Activated T-helper 1 cell treated with anti-CD3 and anti-CD28 coated beads, Interleukin-2, amount 50 U/mL, for 16 hours (primary cell): Measurements from ENCODE around the gene IL15RA.
"Not testable (repeated sequence)": the region's sequence is repeated elsewhere in the genome, so short reads cannot be mapped to it uniquely, and the experiment has no call there.

ENCODE experiments used
- DNase-seq, 2 donors: peaks; one replicate each; pipeline ENCODE4 v3.0.0-alpha.2; 2020; ENCODE audit warnings: low read depth in 1 of 2, low spot score in 1 of 2

The IL15RA gene

GRCh38 chr10:5970527-5970926 is 6.8 kb downstream of the IL15RA start:
- no peak for DNase-seq

DNA sequence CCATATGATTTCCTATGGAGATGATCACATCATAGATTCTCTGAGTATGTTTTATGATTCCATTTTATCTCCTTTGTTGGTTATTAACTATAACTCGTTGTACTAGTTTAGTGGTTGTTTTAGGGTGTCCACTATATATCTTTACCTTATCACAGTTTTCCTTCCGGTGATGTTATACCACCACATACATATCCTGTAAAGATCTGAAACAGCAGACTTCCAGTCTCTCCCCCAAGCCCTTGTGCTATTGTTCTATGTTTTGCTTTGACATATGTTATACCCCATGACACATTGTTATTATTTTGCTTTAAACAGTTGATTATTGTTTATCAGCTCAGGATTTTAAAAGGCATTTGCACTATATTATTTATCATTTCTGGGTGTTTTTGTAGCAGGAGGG is 7.3 kb downstream of the IL15RA start:
- no peak for DNase-seq

DNA sequence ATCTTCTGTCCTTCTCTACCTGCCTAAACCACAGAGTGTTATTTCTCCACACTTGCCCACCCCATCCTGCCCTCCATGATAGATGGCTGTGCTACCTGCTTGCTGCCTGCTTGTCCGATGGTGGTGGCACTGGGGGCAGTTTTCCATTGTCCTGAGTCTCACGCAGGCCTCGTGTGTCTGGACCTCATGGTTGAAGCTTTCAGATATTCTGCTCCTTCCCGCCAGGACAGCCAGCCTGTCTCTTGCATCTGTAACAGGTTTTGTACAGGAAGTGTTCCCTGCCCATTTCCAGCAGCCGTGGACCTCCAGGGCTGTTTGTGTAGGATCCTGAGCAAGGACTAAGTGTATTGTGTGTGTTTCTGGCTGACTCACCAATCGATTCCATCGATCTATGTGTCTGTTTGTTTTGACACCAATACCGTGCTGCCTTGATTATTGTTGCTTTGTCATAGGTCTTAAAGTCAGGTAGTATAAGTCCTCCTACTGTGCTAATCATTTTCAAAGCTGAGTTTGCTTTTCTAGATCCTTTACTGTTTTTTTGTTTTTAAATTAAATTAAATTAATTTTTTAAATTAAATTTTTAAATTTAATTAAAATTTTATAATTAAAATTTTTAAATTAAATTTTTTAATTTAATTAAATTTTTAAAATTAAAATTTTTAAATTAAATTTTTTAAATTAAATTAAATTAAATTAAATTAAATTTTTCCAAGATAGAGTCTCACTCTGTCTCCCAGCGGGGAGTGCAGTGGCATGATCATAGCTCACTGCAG is 8.5 kb downstream of the IL15RA start:
- DNase-seq, result no peak

DNA sequence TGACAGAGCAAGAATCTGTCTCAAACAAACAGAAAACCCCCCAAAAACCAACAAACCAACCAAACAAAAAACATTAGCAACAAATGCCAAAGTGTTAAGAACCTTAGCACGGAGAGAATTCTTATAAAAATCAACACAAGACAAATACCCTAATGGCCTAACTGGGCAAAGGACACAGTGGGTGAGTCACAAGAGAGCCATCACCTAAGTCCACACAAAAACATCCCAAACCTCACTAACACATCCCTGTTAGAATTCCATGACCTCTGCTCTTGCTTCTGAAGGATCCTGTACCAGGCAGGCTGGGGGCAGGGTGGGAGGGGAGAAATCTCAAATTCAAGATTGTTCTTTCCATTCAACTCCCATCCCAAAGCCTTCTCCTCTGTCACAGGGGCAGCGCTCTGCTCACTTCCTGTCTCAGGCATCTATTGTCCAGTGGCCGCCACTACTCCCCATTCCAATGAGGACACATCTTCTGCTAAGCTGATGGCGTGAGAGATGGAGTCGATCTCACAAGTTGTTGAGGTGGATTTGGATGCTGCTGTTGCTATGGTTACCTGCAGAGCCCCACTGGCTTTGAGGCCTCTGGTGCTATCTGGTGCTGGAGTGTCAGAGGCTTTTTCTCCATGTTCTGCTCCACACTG is 9.2 kb downstream of the IL15RA start:
- no peak for DNase-seq

GRCh38 chr10:5965266-5965665 is 12.1 kb downstream of the IL15RA start:
- no peak for DNase-seq

- DNase-seq, result no peak
Measured at GRCh38 chr10:5964736-5965135, 12.6 kb downstream of the IL15RA start.

DNA sequence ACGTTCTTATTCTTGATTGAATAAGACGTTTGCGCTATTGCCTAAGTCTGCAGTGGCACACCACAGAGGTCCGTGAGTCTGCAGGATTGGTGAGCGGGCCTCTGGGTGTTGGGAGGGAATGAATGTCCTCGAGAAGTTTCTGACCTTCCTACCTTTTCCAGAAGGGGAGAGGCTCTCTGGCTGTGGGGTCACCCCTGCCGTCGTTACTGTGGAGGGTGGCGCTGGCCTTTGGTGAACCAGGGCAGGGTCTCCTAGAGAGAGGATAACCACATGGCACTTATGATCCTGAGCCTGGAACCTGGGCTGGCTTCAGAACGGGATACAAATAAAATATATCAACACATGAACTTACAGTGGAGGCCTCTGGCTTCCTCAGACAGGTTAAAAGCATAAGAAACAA is 13.8 kb downstream of the IL15RA start:
- no peak for DNase-seq

- no peak for DNase-seq
Measured at GRCh38 chr10:5963071-5963470, 14.3 kb downstream of the IL15RA start.

DNA sequence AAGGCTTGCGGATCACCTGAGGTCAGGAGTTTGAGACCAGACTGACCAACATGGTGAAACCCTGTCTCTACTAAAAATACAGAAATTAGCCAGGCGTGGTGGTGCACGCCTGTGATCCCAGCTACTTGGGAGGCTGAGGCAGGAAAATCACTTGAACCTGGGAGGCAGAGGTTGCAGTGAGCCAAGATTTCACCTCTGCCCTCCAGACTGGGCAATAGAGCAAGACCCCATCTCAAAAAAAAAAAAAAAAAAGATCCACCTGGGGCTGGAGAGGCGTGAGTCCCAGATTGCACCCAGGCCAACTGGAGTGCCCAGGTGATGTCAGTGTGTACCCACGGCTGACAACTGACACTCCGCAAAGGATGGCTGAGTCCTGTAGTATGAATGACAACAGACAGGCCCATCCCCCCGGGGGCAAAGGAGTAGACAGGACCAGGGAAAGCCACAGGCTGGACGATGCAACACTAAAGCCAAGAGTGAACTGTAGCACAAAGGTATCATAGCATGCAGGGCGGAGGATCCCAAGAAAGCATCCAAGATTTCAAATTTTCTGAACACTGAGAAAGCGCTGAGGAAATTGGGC is 14.9 kb downstream of the IL15RA start:
- not testable (repeated sequence) for DNase-seq

DNA sequence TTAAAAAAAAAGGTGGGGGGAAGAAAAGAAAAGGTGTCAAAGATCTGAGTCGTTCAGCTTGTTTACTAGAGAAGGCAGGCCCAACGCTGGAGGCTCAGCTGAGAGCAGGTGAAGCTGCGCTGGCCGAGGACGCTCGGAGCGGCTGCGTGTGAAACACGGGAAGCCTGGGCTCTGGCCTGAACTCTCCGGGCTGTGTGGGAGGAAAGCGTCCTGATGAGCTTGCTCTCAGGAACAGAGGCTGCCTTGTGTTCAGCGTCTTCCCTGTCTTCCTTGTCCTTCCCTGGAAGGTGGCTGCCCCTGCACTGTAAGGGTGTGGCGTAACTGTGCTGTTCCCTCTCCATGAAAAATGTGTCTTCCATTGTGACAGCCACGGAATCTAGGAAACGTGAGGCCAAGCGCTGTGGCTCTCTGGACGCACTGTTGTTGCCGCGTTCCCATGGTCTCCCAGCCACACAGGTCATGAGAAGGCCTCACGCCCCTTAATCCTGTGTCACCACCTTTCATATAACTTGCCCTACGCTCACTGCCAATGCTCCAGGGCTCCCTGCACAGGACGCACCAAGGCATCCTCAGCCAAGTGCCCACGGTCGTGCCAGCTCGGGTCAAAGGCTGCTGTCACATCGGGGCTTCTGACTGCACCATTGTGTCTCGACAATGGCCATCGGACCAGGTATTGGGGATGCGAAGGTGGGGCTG is 15.8 kb downstream of the IL15RA start:
- no peak for DNase-seq

DNA sequence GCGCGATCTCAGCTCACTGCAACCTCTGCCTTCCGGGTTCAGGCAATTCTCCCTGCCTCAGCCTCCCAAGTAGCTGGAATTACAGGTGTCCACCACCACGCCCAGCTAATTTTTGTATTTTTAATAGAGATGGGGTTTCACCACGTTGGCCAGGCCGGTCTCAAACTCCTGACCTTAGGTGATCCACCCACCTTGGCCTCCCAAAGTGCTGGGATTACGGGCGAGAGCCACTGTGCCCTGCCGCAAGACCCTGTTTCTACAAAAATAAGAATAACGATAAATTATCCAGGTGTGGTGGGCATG is 16.4 kb downstream of the IL15RA start:
- not testable (repeated sequence) for DNase-seq

- no peak for DNase-seq
Measured at GRCh38 chr10:5960070-5960972, 17.0 kb downstream of the IL15RA start.

GRCh38 chr10:5959581-5960069 is 17.7 kb downstream of the IL15RA start:
- no peak for DNase-seq

DNA sequence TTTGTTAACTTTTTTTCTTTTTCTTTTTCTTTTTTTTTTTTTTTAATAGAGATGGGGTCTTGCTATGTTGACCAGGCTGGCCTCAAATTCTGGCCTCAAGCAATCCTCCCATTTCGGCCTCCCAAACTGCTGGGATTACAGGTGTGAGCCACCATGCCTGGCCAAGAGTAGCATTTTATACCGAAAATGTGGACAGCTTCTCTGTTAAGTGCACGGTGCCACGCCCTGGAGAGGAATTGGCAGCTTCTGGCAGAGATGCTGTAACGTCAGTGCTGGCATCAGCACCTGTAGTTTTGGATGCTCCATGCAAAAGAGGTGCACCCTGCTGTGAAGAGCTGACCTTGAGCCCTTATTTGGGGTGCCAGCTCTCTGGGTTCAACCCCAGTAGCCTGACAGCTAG is 18.2 kb downstream of the IL15RA start:
- DNase-seq, result no peak

- DNase-seq, result no peak
Measured at GRCh38 chr10:5958675-5959074, 18.7 kb downstream of the IL15RA start.

DNA sequence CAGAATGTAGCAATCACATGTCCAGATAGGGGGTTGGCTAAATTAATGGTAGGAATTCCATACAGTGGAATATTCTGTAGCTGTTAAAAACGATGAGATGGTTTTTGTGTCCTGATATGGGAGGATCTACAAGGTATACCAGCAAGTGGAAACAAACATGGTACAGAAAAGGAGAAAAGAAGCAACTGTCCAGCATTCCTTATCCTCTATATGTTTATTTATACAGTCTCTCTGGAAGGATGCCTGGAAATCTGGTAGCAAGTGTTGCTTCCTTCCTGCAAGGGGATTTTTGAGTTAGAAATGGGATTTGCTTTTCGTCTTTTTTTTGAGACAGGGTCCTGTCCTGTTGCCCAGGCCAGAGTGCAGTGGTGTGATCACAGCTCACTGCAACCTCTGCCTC is 19.3 kb downstream of the IL15RA start:
- DNase-seq, result no peak

- no peak for DNase-seq
Measured at GRCh38 chr10:5956146-5956936, 21.0 kb downstream of the IL15RA start.

- DNase-seq, result no peak
Measured at GRCh38 chr10:5953676-5954075, 23.7 kb downstream of the IL15RA start.

DNA sequence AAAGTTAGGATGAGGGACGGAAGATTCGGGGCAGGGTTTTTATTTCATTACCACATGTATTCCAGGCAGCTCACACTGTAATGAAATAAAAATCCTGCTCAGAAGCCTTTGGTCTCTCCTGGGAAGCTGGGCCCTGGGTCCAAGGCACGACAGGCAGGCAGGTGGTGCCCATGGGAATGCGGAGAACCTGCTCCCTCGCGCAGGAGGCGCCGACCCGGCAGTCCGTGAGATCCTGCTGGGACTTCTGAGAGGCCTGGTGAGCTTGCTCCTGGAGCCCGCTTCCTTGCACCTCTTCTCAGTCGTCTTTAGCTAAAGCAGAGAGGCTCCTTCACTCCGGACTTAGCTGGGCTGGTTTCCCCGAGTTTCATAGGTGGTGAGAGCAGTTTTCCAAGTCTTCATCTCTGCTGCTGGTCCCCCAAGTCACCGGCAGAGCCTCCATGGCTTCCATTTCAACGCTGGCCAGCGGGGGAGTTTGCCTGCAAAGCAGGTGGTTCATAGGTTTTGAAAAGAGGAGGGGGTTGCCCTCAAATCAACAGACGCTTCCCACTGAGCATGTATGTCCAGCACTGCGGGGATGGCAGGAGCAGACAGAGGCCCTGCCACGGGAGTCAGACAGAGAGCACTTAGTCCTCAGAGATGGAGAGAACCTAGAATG is 24.5 kb downstream of the IL15RA start:
- no peak for DNase-seq
